ENCODE data around the gene MYZAP. TPM values are rescaled to one million over a fixed set of nuclear protein-coding genes. Genes with fewer than 3 reads are reported as not detected.

The MYZAP gene
- total and polyA plus RNA-seq, 2 of the 8 experiments (the other 6 are each of a cell fraction or from before 2014, with no cell fraction given): 0.41 to 0.65 TPM

GRCh38 chr15:57567891-57568290, 23.8 kb upstream of the MYZAP start (continued):
- no peak for TF ChIP-seq CEBPB (IDR thresholded peaks at IDR 0.05; ENCODE audit: low read depth, low read length)
- TF ChIP-seq ZNF274 (IDR thresholded peaks at IDR 0.05; ENCODE audit: borderline replicate concordance, extremely low read depth, low read length): no peak
- no peak for TF ChIP-seq RNF2 (IDR thresholded peaks at IDR 0.05; ENCODE audit: borderline replicate concordance, low read depth, low read length, missing control alignments, poor library complexity, severe bottlenecking)
- no peak for TF ChIP-seq ASH2L (IDR thresholded peaks at IDR 0.05; ENCODE audit: low read length)
- no peak for TF ChIP-seq HDAC2 (IDR thresholded peaks at IDR 0.05; ENCODE audit: borderline replicate concordance in 1 of 2, low read depth in 2 of 2, low read length in 2 of 2)
- no peak for TF ChIP-seq KDM1A (IDR thresholded peaks at IDR 0.05; ENCODE audit: borderline replicate concordance, low read length)

Measured in H1 (cell line).